ENCODE measurements around the gene AMOTL2.

AMOTL2 gene

DNA sequence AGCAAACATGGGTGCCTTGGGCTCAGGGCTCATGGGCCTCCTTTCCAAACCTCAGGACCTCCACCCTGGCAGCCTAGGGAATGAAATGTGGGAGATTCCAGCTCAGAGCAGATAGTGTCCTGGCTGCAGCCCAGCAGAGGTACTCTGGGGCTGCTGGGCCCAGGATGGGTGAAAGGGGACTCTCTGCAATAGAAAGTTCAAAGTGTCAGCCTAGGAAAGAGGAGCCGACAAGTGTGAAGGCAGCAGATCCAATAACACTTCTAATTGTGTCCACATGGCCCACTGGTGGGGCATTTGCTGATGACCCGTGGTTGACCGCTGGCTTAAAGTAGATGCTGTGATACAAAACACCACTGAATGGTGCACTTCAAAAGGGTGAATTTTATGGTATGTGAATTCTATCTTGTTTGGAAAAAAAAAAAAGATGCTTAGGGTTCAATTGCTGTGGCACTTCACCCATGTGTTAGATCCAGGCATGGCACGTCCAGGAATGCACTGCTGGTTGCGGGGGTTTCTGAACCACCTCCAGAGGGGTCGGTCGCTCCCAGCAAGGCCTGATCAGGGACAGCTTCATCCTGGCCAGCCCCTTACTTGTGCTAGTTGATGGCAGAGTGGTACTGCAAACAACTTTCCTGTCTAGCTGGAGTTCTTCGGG is 20.9 kb downstream of the AMOTL2 start:
- DNase-seq (ENCODE audit: low spot score): peak; percentile 66

DNA sequence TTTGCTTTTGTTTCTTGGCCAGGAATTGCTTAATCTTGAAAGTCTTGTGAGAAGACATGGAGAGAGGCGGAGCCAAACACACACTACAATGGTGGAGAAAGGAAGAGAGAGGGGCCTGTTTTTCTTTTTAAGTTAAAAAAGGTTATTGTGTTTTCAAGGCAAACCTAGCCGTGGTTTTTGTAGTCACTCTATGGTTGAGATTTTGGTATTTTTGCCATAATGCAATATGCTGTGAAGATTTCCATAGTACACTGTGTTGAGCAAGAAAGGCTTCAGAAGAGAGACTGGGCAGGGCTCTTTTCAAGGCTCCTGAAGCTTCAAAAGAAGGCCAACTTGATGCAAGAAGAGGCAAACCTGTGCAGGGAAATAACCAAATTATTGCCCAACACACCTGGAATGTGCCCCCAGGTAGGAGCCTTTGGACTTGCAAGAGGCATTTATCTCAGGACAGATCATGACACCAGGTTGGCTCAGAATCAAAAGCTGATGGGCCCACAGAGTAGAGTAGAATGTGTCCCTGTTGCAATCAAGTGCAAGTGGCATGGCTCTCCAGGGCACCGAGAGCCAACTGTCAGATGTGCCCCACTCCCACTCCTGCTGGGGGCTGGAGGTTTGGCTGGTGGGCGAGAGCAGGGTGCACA is 22.1 kb downstream of the AMOTL2 start:
- peak; percentile 34 for DNase-seq (ENCODE audit: low spot score)

DNA sequence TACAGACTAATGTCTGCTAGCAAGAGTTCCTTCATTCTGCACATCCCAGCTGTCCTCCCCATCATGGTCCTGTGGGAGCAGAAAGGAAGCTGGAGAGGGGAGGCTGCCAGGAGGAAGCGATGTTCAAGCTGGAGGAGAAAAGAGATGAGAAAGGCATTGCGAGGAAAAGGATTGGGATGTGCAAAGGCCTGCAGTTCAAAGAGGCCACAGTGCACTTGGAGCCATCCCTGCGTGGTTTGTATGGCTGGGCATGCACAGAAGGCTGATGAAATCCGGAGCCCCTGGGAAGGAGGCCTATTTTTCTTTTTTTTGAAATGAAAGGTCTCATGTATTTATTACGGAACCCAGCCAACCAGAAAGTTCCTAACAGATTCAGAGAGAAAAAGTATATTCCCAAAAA is 22.8 kb downstream of the AMOTL2 start:
- peak; percentile 29 for DNase-seq (ENCODE audit: low spot score)

DNA sequence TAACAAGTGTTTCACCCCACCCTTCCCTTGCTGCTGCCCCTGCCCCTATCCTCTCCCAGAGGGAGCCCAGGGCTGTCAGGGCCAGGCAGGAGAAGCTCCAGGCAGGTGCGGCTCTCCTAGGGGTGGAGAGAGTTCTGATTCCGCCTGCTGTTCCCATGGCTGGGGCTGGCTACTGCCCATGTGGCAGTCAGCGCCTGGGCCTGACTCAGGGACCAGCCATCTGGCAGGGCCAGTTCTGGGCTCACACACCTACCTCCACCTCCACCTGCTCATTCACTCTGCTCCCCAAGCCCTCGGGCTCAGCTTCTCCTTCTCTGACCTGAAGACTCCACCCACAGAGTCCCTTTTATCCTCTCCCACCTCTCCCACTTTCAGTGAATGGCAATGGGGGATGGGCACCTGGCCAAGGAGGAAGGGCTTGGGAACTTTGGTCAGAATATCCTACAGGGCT is 23.4 kb downstream of the AMOTL2 start:
- peak; percentile 93 for DNase-seq (ENCODE audit: low spot score)

DNA sequence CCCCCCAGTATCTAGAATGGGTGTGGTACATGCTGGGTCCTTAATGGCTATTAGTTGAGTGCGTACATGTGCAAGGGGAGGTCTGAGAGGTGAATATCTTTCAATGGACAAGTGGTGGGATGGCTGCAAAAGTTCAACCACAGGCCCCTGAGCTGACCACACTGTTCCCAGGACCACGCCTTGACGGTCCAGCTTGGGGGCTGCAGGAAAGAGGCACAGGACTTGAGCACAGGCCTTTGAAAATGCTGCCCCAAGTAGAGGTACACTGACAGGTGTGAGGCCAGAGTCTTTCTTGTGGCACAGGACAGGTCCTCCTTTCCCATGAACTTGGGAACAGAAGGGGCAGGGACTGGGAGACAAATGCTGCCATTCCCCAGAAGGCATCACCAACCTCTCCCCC is 24.0 kb downstream of the AMOTL2 start:
- DNase-seq (ENCODE audit: low spot score): no peak

DNA sequence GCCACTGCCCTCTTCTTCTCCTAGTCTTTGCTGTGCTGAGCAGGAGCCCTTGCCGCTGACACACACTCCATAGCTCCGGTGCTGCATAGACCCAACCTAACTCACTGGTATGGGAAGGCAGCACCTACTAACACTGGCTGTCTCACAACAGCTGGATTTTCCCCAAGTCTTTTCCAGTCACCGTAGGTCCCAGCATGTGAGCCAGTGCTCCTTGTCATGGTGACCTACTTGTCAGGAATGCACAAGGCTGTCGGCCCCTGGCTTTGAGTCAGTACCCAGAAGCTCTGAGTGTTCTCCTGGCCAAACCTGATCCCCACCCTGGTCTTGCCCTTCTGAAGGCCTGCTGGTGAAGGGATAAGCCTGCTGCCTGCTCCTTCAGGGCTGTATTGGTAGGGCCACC is 25.7 kb downstream of the AMOTL2 start:
- peak; percentile 34 for DNase-seq (ENCODE audit: low spot score)

DNA sequence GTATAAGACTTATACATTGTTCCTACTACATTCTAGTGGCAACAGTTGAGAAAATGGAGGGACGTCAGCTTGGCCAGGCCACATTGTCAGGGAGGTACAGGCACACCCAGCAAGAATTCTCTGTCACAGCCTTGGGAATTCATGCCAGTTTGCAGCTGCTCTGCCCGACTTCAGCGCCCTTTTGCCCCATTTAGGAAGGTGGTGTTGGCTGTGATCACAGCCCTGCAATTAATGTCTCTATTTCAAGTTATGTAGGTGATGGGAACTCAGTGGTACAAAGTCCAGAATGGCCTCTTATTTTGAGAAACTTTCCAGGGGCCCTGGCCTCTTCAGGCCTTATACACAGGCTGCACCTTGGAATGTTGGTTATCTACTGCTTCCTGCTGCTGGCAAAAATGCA is 26.7 kb downstream of the AMOTL2 start:
- DNase-seq (ENCODE audit: low spot score): no peak

DNA sequence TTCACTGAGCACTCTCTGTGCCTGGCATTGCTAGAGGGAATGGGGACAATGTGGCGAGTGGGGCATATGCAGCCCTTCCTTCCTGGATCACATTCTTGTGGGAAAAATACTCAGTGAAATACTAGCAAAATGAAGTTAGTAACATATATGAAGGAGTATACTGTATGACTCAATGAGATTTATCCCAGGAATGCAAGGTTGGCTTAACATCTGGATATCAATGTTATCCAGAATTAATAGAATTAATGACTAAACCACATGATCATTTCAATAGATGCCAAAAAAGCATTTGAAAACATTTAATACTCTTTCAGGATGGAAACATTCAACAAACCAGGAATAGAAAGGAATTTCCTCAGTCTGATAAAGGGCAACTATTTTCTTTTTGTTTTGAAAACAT is 27.5 kb downstream of the AMOTL2 start:
- DNase-seq (ENCODE audit: low spot score): no peak

DNA sequence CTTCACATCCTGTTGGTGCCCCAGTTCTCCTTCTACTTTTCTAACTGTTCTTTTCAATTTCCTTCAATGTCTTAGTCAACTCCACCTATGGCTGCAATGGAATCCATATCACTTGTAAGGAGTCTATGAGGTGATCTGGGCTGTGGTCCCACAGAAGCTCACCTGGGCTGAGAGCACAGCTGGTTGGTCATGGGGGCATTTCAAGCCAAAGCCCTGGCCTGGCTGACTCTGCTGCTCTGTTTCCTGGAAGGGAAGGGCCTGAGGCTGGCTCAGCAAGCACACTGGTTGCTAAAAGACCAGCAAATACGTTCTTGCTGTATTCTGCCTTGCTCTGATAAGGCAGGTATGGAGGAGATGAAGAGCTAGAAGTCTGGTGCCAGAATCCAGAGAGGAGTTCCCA is 29.0 kb downstream of the AMOTL2 start:
- DNase-seq (ENCODE audit: low spot score): no peak

DNA sequence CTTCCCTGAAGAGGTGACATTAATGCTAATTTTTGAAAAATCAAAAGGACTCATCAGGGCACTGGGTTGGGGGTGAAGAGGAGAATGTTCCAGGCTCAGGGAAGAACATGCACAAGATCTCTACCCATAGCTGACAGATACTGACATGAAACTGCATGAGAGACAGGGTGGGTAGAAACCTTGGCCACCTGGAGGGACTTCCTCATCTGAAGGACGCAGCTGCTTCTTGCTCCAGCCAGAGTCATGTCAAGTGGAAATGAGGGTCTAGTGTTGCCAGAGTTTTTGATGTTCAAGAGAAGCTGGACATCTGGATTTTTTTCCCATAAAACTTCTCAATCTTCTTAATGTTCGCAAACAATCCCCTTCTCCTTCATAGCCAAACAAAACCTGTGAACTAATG is 29.7 kb downstream of the AMOTL2 start:
- DNase-seq (ENCODE audit: low spot score): no peak

DNA sequence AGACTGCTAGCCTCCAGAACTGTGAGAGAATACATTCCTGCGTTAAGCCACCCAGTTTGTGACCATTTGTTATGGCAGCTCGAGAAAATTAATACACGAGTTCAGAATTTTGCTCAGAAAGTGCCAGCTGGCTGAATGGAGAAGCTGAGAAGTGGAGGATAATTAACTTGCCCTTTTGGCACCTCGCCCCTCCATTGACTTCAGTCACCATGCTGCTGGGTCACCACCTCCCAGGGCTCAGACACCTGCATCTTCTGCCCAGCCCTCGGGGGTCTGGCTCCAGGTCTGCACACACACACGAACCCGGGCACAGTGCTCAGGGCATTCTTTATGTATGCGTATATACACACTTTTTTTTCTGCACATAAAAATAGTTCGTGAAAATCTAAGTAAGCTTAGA is 32.0 kb downstream of the AMOTL2 start:
- peak; percentile 93 for DNase-seq (ENCODE audit: low spot score)

DNA sequence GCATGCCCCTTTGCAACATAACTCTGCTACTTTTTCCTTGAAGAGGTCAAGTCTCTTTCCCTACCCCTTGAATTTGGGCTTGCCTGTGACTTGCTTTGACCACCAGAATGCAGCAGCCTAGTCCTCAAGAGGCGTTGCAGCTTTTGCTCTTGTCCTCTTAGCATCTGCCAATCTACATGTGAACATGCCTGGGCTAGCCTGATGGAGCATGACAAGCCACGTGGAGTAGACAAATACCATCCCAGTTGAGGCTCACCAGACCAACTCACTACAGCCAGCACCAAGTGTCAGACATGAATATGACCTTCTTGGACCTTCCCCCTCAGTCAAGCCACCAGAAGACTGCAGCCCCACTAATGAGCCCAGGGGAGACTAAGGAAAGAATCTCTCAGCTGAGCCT is 32.9 kb downstream of the AMOTL2 start:
- DNase-seq (ENCODE audit: low spot score): no peak

DNA sequence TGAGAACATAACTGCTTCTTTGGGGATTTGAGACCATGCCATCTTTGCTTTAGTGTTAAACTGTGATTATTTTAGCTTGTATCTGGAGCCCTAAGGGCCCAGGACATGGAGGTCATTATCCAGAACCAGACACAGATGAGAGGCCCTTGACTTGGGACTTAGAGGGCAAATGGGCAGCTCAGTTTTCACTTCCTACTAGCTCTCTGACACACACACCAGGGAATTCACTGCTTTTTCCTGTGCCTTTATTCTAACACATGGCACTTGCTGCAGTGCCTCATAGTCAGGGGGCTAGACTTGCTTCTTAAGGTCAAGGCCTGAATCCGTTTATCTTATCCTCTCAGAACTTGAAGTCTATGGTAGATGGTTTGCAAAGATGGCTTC is 33.3 kb downstream of the AMOTL2 start:
- DNase-seq (ENCODE audit: low spot score): no peak

DNA sequence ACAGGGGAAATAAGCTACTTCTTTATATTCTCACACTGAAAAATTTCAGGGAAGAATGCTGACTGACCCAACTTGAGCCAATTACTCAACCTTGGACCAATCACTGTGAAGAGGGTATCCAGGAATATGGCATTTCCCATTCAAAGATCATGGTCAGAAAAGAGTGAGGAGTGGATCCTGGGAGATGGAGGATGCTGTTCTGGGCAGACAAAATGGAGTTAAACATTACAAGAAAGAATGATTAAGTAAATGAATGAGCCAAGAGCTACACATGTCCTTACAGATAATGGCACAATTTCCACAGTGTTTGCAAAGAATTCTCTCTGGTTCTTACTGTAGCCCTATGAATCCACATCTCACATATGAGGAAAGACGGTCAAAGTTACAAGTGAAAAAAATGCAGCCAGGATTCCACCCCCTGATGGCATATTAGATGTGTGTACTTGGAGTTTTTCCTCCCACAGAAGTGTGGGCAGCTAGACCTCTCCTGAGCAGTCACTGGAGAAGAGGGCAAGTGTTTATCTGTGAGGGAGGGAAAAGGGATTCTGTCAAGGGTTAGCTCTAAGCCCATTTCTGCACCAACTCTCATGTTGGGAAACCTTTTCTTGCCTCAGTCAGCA is 33.8 kb downstream of the AMOTL2 start:
- no peak for DNase-seq (ENCODE audit: low spot score)

DNA sequence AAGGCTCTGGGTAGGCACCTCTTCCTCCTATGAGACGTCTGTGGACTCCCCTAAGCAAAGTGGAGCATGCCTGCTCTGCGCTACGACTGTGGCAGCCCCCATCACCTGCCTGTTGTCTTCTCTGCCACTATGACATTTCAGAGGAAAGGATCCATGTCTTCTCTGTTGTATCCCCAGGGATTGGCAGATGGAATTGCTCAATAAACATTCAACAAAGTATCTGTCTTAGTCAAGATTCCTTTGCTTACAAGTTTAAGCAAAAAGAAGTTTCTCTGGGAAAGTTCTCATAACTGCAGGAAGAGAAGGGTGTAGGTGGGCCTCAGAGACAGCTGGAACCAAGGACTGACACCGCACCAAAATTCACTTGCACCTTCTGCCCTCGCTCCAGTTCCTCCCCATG is 34.3 kb downstream of the AMOTL2 start:
- no peak for DNase-seq (ENCODE audit: low spot score)

DNA sequence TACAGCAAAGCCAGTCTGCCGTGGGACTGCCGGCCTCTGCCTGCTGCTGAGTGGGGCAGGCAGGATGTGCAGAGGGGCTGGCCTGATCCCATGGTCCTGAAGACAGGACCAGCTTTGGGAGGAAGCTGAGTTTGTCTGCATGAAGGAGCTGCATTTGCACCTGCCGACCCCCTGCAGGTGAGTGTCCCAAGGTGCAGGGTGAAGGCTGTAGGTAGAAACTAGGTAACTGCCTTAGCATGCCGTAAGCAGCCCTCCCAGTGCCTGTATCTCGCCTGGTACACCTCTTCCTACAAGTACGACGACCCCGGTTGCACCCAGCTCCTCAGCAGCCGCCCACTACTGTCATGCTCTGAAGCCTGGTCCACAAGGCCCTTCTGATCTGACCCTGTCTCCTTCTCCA is 34.9 kb downstream of the AMOTL2 start:
- no peak for DNase-seq (ENCODE audit: low spot score)

DNA sequence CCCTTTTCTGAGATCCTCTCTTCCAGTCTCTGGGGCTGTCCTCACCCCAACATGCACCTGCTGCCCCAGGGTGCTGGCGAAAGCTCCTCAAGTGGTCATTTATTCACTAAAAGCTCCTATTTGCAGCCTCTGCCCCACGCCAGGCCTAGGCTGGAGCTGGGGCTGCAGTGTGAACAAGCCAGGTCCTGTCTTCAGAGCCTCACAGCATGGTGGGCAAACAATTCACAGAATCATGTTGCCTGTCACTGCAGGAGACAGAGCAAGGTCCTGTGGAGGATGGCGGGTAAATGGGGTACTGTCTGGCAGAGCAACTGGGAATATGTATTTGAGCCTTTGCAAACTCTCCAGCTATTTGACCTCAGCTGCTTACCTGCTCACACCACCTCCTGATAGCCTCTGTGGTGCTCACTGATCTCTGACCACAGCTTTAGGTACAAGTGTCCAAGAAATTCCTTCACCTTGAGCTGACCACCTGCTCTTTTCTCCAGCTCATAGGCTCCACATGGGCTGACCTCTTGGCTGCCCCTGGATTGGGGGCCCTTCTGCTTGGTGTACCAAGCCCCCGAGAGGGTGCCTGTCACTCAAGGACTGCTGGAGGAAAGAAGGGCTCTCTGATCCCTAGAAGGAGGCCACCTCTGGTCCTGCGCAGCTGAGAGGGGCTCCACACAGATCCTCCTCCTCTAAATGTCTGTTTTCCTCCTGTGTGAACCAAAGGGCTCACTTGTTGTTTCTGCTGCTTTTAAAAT is 35.6 kb downstream of the AMOTL2 start:
- no peak for DNase-seq (ENCODE audit: low spot score)

DNA sequence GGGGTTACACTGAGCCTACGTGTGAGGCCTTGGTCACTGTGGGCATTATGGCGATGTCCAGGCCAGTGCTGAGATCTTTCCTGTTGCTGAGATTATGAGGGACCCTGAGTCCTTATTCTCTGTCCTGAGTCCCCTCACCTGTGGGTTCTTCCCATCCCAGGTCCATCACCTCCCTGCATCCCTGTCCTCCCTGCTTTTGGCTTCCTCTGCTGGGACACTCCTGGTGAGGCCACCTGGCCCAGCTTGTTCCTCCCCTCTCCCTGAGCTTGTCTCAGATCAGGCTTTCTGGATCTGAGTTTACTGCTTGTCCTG is 36.1 kb downstream of the AMOTL2 start:
- no peak for DNase-seq (ENCODE audit: low spot score)

DNA sequence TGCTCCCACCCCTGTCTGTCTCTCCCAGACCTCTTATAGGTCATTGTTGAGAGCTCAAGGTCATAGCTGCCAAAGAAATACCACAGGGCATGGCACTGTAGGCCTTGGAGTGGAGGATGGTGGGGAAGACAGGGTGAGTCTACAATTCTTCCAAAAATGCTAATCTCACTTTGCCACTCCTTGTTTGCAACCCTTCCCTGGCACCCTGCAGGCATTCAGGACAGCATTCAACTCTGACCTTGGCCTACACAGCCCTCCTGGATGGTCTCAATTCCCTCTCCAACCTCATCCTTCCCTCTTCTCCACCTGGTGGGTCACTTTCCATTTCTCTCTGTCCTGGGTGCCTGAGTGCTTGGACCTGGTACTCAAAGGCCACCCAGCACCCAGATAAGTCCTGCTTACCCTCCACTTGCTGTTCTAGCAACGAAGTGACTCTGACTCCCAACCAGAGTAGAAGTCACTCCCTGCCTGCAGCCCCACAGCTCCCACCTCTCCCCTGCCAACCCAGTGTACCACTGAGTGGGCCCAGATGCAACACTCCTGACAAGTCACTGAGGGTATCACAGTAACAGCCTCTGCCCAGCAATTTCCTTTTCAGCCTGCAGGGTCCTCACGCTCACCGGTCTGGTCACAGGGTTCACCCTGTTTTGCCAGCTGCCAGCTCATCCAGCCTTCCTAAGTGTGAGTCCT is 36.6 kb downstream of the AMOTL2 start:
- no peak for DNase-seq (ENCODE audit: low spot score)

DNA sequence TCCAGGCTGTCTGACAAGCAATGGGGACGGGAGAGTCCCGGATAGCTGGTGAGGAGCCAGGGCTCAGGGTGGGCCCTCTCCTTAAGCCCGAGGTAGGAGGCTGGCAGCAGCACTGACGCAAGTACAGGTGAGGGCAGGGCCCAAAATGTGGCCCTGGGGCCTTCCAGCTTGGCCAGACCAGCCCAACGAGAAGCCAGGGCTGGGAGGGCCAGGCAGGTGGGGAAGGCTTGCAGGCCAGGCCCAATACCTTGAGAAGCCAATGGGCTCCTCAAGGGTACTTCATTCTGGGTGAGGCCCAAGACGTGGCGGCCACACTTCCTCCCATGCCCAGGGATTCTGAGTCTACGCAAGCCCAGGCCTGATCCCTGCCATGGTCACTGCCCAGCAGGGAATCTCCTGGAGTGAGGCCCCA is 37.2 kb downstream of the AMOTL2 start:
- DNase-seq (ENCODE audit: low spot score): no peak

DNA sequence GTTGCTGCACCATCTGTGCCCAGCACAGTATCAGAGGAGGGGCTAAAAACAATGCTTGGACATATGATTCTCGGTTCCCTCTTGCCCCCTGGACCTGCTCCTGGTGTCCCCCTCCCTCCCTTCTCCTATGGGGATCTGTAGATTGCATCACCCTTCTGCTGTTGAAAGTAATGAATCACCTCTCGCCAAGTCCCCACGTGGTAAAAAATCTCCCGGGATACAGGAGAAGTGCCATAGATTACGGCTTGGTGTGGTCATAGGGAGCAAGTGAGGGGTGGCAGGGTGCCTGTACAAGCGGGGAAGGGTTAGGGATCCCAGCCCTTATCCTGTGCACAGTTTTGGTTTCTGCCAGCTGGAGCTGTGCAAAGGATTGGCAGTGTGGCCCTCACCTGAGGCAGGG is 37.7 kb downstream of the AMOTL2 start:
- DNase-seq (ENCODE audit: low spot score): no peak

DNA sequence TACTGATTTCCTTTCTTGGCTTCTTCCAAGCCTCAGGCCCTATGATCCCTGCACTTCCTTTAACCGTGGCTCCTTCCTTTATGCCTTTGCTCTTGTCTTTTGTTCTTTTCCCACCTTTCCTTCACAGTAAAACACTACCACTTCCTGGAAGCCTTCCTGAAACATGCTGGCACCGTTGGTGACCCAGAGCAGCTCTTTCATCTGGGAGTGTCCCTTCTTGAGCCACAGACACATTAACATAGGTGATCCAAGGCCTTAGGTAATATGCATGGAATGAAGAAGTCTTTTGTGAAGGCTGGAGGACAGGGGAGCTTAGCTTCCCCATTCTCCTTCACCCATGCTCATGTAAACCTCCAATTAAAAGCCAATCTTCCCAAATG is 39.4 kb downstream of the AMOTL2 start:
- peak; percentile 39 for DNase-seq (ENCODE audit: low spot score)
